ENCODE data around the gene PLCL1.

Gene PLCL1

GRCh38 chr2:197985029-197985638, 180.7 kb downstream of the PLCL1 start:
- H3K4me3 ChIP-seq (ENCODE audit: control insufficient read depth, low read depth, low read length): no peak overlapping the region
- no peak for DNase-seq (ENCODE audit: low read depth)
- TF ChIP-seq CTCF (conservative IDR thresholded peaks at IDR 0.05; ENCODE audit: control insufficient read depth, insufficient read depth, low read depth, low read length): no peak

- no peak for TF ChIP-seq CTCF (conservative IDR thresholded peaks at IDR 0.05; ENCODE audit: control insufficient read depth, insufficient read depth, low read depth, low read length)
- H3K4me3 ChIP-seq (ENCODE audit: control insufficient read depth, low read depth, low read length): no peak overlapping the region
- DNase-seq (ENCODE audit: low read depth): peak; percentile 62
Measured at GRCh38 chr2:197986977-197987376, 182.6 kb downstream of the PLCL1 start.

- TF ChIP-seq CTCF (conservative IDR thresholded peaks at IDR 0.05; ENCODE audit: control insufficient read depth, insufficient read depth, low read depth, low read length): no peak
- no peak overlapping the region for H3K4me3 ChIP-seq (ENCODE audit: control insufficient read depth, low read depth, low read length)
- DNase-seq (ENCODE audit: low read depth): no peak
Measured at GRCh38 chr2:197990356-197990755, 186.0 kb downstream of the PLCL1 start.

- no peak overlapping the region for H3K4me3 ChIP-seq (ENCODE audit: control insufficient read depth, low read depth, low read length)
- no peak for TF ChIP-seq CTCF (conservative IDR thresholded peaks at IDR 0.05; ENCODE audit: control insufficient read depth, insufficient read depth, low read depth, low read length)
- DNase-seq (ENCODE audit: low read depth): no peak
Measured at GRCh38 chr2:197992482-197993133, 188.2 kb downstream of the PLCL1 start.

- TF ChIP-seq CTCF (conservative IDR thresholded peaks at IDR 0.05; ENCODE audit: control insufficient read depth, insufficient read depth, low read depth, low read length): no peak
- no peak for DNase-seq (ENCODE audit: low read depth)
- H3K4me3 ChIP-seq (ENCODE audit: control insufficient read depth, low read depth, low read length): no peak overlapping the region
Measured at GRCh38 chr2:197993363-197993762, 189.0 kb downstream of the PLCL1 start.

- peak; percentile 44 for DNase-seq (ENCODE audit: low read depth)
- H3K4me3 ChIP-seq (ENCODE audit: control insufficient read depth, low read depth, low read length): no peak overlapping the region
- no peak for TF ChIP-seq CTCF (conservative IDR thresholded peaks at IDR 0.05; ENCODE audit: control insufficient read depth, insufficient read depth, low read depth, low read length)
Measured at GRCh38 chr2:197993830-197994229, 189.4 kb downstream of the PLCL1 start.

All from fibroblast of mammary gland (primary cell).